Naive B cell (primary cell): Measurements from ENCODE around the gene DIP2C. TPM values are rescaled to one million over a fixed set of nuclear protein-coding genes. Genes with fewer than 3 reads are reported as not detected.
"Not testable (repeated sequence)": the region's sequence is repeated elsewhere in the genome, so short reads cannot be mapped to it uniquely, and the experiment has no call there.

Source experiments
- ATAC-seq, 2 donors: fragments of 150-1000 bp; cut with Tn5 transposase; 2 replicates each; pipeline ENCODE4 v1.10.0; 2021; ENCODE audit warnings: low read depth in 2 of 2, mild to moderate bottlenecking in 2 of 2, moderate library complexity in 2 of 2
- DNase-seq: peaks from one replicate; pipeline ENCODE4 v3.0.0; 2022
- H3K27ac Mint-ChIP-seq, 6 donors: one replicate each; pipeline ENCODE4 v1.8.0; 2020 to 2022; ENCODE audit warnings: mild to moderate bottlenecking in 6 of 6, mixed read lengths in 6 of 6, moderate library complexity in 5 of 6, inconsistent platforms in 2 of 6
- H3K27me3 Mint-ChIP-seq, 3 donors: one replicate each; pipeline ENCODE4 v1.8.0; 2021 to 2022; ENCODE audit warnings: mixed read lengths in 3 of 3, mild to moderate bottlenecking in 1 of 3
- H3K36me3 Mint-ChIP-seq, 2 donors: one replicate each; pipeline ENCODE4 v1.8.0; 2020 to 2022; ENCODE audit warnings: mixed read lengths in 2 of 2, inconsistent platforms in 1 of 2, mild to moderate bottlenecking in 1 of 2
- H3K4me1 Mint-ChIP-seq, 3 donors: one replicate each; pipeline ENCODE4 v1.8.0; 2020 to 2022; ENCODE audit warnings: mixed read lengths in 3 of 3, inconsistent platforms in 1 of 3, mild to moderate bottlenecking in 1 of 3, moderate library complexity in 1 of 3
- H3K4me3 Mint-ChIP-seq, 8 donors: one replicate each; pipeline ENCODE4 v1.8.0; 2020 to 2022; ENCODE audit warnings: mild to moderate bottlenecking in 8 of 8, mixed read lengths in 8 of 8, moderate library complexity in 8 of 8, inconsistent platforms in 2 of 8
- H3K9me3 Mint-ChIP-seq, 7 donors: one replicate each; pipeline ENCODE4 v1.8.0; 2020 to 2022; ENCODE audit warnings: mixed read lengths in 7 of 7, mild to moderate bottlenecking in 5 of 7, inconsistent platforms in 2 of 7, moderate library complexity in 1 of 7
- polyA plus RNA-seq, 6 donors: library from polyadenylated mRNA; unstranded; fragments of 300-500 nt; fragmentation: Illumina TruSeq; gene quantifications; one replicate each; pipeline ENCODE4 v1.2.3, GENCODE V29; 2021; ENCODE audit warnings: low read depth in 6 of 6

The DIP2C gene
- polyA plus RNA-seq, 6 donors from 2014 or later: 0.36 to 1.7 (median 0.78) TPM; not detected in 1

DNA sequence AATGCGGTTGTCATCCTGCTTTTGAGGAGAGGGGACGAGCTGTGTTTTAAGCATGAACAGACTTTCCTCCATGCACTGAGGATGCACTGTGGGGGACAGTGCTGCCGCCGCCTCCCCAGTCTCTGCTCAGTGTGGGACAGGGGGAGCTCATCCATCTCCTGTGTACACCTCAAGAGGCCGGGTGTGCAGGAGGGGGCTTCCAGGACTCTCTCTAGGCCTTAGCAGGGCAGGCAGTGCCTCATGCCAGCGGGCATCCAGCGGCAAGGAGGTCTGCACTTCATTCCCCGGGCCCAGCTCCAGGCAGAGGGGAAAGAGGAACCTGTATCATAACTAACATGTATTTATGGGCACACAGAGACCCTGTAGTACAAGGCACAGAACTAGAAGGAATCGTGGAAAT lies 89.7 kb downstream of the DIP2C start:
- ATAC-seq: no peak
- H3K27me3 Mint-ChIP-seq: peaks cover 19 to 29% (median 27%) of the 10 kb centered on the region in 3 donors
- no peaks in the 10 kb centered on the region for H3K36me3 Mint-ChIP-seq
- no peaks in the 10 kb centered on the region for H3K9me3 Mint-ChIP-seq
- no peak for DNase-seq
- H3K4me3 Mint-ChIP-seq: peak overlapping the region in 1 of 8 donors; percentile 47
- H3K27ac Mint-ChIP-seq: no peak overlapping the region
- no peaks in the 10 kb centered on the region for H3K4me1 Mint-ChIP-seq

DNA sequence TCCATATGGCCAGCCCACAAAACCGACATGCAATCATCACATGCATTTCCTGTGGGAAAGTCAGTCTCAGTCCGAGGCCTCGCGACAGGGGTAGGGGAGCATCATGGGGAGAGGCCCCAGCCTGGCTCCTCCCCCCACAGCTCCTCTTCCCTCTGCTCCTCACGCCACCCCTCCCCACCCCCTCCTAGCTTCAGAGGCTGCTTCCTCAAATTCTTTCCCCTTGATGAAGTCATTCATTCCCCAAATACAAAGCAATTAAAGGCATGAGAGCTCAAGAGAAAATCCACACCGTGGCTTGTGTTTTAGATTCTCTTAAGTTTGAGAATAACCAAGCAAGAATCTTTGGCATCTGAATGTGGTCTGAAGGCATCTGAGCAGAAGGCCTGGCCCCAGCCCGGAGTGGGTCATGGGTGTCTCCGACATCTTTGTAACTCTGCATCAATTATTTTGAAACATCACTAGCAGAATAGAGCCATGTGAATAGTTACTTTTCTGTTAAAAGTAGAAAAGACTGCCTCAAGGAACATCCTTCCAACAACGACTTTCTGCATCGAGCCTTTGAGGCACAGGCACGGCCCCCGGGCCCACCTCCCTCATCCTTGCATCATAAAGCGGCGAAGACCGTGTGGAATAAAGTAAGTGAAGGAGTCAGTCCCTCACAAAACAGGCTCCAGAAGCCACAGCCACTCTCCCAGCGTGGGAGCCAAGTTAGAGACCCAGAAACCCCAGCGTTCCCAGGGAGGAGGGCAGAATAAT lies 90.9 kb downstream of the DIP2C start:
- no peak overlapping the region for H3K4me3 Mint-ChIP-seq
- ATAC-seq: no peak

GRCh38 chr10:597976-598375 lies 91.5 kb downstream of the DIP2C start:
- no peak for ATAC-seq
- Mint-ChIP-seq H3K4me1 (no peaks in the 10 kb centered on the region), H3K36me3 (no peaks in the 10 kb centered on the region), H3K9me3 (no peaks in the 10 kb centered on the region), H3K4me3 (no peak overlapping the region), H3K27me3 (peaks cover 18 to 36% (median 22%) of the 10 kb centered on the region in 3 donors), H3K27ac (no peak overlapping the region)
- DNase-seq: no peak

More for the DNA sequence above, 90.9 kb downstream of the DIP2C start:
- peaks cover 16 to 31% (median 22%) of the 10 kb centered on the region in 3 donors for H3K27me3 Mint-ChIP-seq
- no peaks in the 10 kb centered on the region for H3K4me1 Mint-ChIP-seq
- H3K27ac Mint-ChIP-seq: no peak overlapping the region
- H3K36me3 Mint-ChIP-seq: no peaks in the 10 kb centered on the region
- H3K9me3 Mint-ChIP-seq: no peaks in the 10 kb centered on the region
- no peak for DNase-seq

GRCh38 chr10:596725-597345 lies 92.6 kb downstream of the DIP2C start:
- H3K27ac Mint-ChIP-seq: peak overlapping the region in 1 of 6 donors; percentile 10
- no peak overlapping the region for H3K4me3 Mint-ChIP-seq
- no peaks in the 10 kb centered on the region for H3K4me1 Mint-ChIP-seq
- DNase-seq (no peak), ATAC-seq (no peak)
- peaks cover 15 to 38% (median 16%) of the 10 kb centered on the region in 3 donors for H3K27me3 Mint-ChIP-seq
- H3K9me3 Mint-ChIP-seq: no peaks in the 10 kb centered on the region
- H3K36me3 Mint-ChIP-seq: no peaks in the 10 kb centered on the region

DNA sequence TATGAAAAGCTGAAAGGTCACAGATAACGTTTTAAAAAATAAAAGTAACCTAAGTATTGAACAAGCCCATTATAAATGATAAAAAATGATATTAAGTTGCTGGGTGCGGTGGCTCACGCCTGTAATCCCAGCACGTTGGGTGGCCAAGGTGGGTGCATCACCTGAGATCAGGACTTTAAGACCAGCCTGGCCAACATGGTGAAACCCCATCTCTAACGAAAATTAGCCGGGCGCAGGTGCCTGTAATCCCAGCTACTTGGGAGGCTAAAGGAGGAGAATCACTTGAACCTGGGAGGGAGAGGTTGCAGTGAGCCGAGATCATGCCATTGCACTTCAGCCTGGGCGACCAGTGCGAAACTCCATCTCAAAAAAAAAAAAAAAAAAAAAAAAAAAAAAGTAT lies 93.3 kb downstream of the DIP2C start:
- Mint-ChIP-seq H3K27ac (peak overlapping the region in 1 of 6 donors; percentile 11), H3K27me3 (peaks cover 21 to 45% (median 23%) of the 10 kb centered on the region in 3 donors)
- not testable (repeated sequence) for ATAC-seq, H3K9me3 Mint-ChIP-seq, DNase-seq, H3K36me3 Mint-ChIP-seq, H3K4me3 Mint-ChIP-seq, H3K4me1 Mint-ChIP-seq

DNA sequence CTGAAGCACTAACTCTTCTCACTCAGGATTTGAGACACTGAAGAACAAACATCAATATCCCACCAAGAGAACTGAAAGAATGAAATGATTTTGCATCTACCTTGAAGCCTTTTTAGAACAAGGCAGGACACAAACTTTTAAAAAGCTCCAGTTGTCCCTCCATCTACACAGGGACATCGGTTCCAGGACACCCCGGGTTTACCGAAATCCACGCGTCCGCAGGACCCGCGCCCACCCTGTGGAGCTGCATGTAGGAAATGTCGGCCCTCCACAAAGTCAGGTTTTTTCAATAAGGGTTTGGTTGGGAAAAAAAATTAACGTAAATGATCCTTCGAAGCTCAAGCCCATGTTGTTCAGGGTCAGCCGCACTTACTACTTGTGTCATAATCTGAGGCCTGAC lies 94.0 kb downstream of the DIP2C start:
- ATAC-seq: no peak

DNA sequence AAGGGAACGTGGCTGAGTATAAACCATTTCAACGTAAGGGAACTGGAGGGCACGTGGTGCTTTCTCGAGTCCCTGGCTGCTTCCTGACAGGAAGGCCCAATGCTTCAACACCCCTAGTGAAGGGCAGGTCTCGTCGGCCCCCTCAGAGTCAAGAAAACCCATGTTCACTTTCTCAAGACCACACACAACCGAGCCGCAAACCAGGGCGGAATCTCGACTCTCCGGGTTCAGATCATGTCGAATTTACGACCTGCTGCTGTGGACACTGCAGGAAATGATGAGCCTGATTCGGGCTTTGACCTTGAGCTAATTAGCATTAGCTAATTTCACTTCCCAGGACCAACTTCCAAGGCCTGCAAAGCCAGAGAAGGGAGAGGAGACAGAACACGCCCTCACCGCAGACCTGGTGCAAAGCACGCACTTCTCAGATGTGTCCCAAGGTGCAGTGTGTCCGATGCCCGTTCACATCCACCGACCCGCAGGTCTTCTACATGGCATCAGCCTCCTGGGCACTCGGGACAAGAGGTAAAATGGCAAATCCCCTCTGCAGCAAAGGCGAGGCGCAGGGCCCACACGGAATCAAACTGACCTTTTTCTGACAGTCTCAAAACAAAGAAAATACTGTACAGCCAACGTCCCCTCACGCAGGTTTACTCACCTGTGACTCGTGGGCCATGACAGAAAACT lies 94.7 kb downstream of the DIP2C start:
- H3K4me1 Mint-ChIP-seq: no peaks in the 10 kb centered on the region
- no peak for ATAC-seq
- H3K27me3 Mint-ChIP-seq: peaks cover 18 to 46% (median 36%) of the 10 kb centered on the region in 3 donors
- H3K27ac Mint-ChIP-seq: no peak overlapping the region
- H3K9me3 Mint-ChIP-seq: no peaks in the 10 kb centered on the region
- DNase-seq: no peak
- H3K36me3 Mint-ChIP-seq: no peaks in the 10 kb centered on the region
- no peak overlapping the region for H3K4me3 Mint-ChIP-seq

More for the DNA sequence above, 94.0 kb downstream of the DIP2C start:
- Mint-ChIP-seq H3K36me3 (no peaks in the 10 kb centered on the region), H3K9me3 (no peaks in the 10 kb centered on the region), H3K4me1 (no peaks in the 10 kb centered on the region), H3K27me3 (peaks cover 18 to 47% (median 30%) of the 10 kb centered on the region in 3 donors), H3K27ac (no peak overlapping the region), H3K4me3 (no peak overlapping the region)
- DNase-seq: no peak

- Mint-ChIP-seq H3K4me1 (no peaks in the 10 kb centered on the region), H3K36me3 (no peaks in the 10 kb centered on the region), H3K4me3 (no peak overlapping the region), H3K9me3 (no peaks in the 10 kb centered on the region), H3K27ac (no peak overlapping the region), H3K27me3 (peaks cover 20 to 46% (median 40%) of the 10 kb centered on the region in 3 donors)
- ATAC-seq (no peak), DNase-seq (no peak)
Measured at GRCh38 chr10:593901-594457, 95.5 kb downstream of the DIP2C start.

- no peak for ATAC-seq
- Mint-ChIP-seq H3K27me3 (peaks cover 22 to 44% (median 38%) of the 10 kb centered on the region in 3 donors), H3K27ac (no peak overlapping the region)
Measured at GRCh38 chr10:593421-593820, 96.0 kb downstream of the DIP2C start.

GRCh38 chr10:593016-593415 lies 96.5 kb downstream of the DIP2C start:
- ATAC-seq (no peak), DNase-seq (no peak)
- Mint-ChIP-seq H3K36me3 (no peaks in the 10 kb centered on the region), H3K9me3 (no peaks in the 10 kb centered on the region), H3K27me3 (peaks cover 22 to 44% (median 42%) of the 10 kb centered on the region in 3 donors), H3K4me3 (no peak overlapping the region), H3K4me1 (no peaks in the 10 kb centered on the region), H3K27ac (no peak overlapping the region)

More at GRCh38 chr10:593421-593820, 96.0 kb downstream of the DIP2C start:
- no peak overlapping the region for H3K4me3 Mint-ChIP-seq
- no peaks in the 10 kb centered on the region for H3K36me3 Mint-ChIP-seq
- H3K9me3 Mint-ChIP-seq: no peaks in the 10 kb centered on the region
- H3K4me1 Mint-ChIP-seq: no peaks in the 10 kb centered on the region
- DNase-seq: no peak

- Mint-ChIP-seq H3K4me3 (no peak overlapping the region), H3K27me3 (peaks cover 18 to 44% (median 42%) of the 10 kb centered on the region in 3 donors), H3K27ac (peak overlapping the region in 2 of 6 donors; percentile 8 to 53), H3K9me3 (no peaks in the 10 kb centered on the region), H3K36me3 (no peaks in the 10 kb centered on the region), H3K4me1 (no peaks in the 10 kb centered on the region)
- DNase-seq: no peak
- ATAC-seq: no peak
Measured at GRCh38 chr10:591646-592045, 97.8 kb downstream of the DIP2C start.

DNA sequence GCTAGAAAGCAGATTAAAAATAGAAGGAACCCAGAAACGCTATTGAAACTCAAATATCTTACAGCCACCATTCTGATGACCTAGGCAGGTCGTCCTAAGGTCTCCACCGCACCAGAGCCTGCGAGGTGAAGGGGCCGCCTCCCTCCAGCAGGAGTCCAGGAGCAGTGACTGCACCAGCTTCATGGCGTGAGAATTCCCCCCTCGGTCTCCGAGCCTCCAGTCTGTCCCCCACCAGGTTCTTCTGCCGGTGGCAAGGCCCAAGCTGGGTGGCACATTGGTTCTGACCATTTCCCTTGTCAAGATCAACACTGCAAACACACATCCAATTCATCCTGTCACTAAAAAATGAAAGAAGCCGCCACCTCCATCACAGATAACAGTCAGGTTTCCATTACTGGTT lies 98.7 kb downstream of the DIP2C start:
- Mint-ChIP-seq H3K4me1 (no peaks in the 10 kb centered on the region), H3K9me3 (peaks cover 0 to 2% (median 0%) of the 10 kb centered on the region in 7 donors), H3K36me3 (no peaks in the 10 kb centered on the region), H3K4me3 (no peak overlapping the region), H3K27ac (no peak overlapping the region), H3K27me3 (peaks cover 18 to 44% (median 42%) of the 10 kb centered on the region in 3 donors)
- ATAC-seq (no peak), DNase-seq (no peak)

DNA sequence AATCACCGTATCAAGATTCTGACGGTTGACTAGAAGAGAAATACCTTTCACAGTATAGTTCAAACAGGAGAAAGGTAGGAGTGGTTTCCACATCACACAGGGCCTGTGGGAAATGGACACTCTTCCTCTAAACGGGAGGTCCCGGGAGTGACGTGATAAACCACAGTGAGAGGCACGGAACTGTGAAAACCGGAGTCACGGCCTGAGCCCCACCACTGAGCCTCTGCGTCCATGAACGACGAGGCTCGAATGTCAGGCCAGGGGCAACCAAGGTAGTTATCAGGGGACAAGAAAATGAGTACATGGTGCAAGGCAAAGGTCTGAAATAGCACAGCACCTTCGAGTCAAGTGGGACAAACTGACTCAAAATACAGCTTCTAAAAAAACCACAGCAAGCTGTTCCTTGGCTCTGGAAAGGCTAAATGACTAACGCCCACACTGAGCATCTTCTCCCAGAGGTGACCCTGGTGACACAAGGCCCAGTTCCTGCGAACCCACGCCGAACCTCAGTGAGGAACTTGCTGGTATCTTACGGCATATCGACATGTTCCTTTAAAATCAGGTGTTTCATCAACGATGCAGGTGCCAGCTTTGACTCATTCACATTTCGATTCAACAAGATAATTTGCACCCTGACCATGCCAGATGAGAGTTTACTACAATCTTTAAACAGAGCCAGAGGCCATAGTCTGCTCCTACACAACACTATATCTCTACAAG lies 99.3 kb downstream of the DIP2C start:
- Mint-ChIP-seq H3K4me1 (no peaks in the 10 kb centered on the region), H3K27ac (peak overlapping the region in 1 of 6 donors; percentile 42), H3K27me3 (peaks cover 18 to 45% (median 44%) of the 10 kb centered on the region in 3 donors), H3K9me3 (peaks cover 0 to 2% (median 0%) of the 10 kb centered on the region in 7 donors), H3K36me3 (peaks cover 0 to 1% of the 10 kb centered on the region in 2 donors), H3K4me3 (no peak overlapping the region)
- ATAC-seq: no peak
- DNase-seq: no peak
